Cardiac septum (tissue), 1 donor: ENCODE results near the gene UPK2. TPM values are rescaled to one million over a fixed set of nuclear protein-coding genes. Genes with fewer than 3 reads are reported as not detected.

Experiments used
- DNase-seq: peaks from one replicate; pipeline ENCODE4 v3.0.0-alpha.2; 2020; ENCODE audit warnings: low spot score
- intact Hi-C: fragments of 100-400 bp; cut with DNase I; formaldehyde crosslinking; loops from one replicate; pipeline ENCODE4 v1.14.0; 2022
- total RNA-seq: library from RNA; stranded (reverse); fragmentation: NEBNext Ultra II Directional; extraction: Animal tissue kit (Norgen Biotek cat#: 25700); gene quantifications from one replicate; pipeline ENCODE4 v1.2.1, GENCODE V29; 2021
- donor health status: DM: no; HTN: no; CAD: no.

UPK2 gene
- total RNA-seq, 1 donor from 2014 or later: not detected

- intact Hi-C loops: no loop called here
- DNase-seq: peak; percentile 70
Observed at GRCh38 chr11:118916842-118917388, 39.2 kb upstream of the UPK2 start.

DNA sequence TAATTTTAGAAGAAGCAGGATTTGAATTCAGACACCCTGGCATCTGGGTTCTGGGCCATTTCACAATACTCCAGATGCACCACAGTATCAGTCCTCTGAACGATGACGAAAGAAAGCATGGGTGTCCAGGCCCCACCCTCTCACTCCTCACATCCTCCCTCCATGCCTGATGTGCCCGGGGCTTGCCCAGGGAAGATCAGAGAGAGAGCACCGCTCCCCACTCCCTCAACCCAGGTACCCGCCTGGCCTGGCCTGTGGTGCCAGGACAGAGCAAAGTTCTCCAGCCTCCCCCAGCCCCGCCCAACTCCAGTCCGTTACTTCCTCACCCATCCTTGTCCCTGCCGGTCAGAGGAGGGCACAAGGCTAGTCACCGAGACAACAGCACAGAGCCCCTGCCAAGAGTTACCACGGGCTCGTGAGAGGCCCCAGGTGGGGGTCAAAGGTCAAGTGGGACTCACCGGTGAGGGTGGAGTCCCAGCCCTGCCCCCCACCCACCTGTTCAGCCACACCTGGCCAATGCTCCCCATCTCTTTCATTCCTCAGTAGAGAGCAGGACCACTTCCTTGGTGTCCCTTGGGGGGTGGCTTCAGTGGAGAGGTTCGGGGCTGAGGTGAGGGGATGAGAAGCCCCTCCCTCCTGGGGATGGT lies 38.5 kb upstream of the UPK2 start:
- intact Hi-C loops: no loop called here
- no peak for DNase-seq

- intact Hi-C loops: no loop called here
- no peak for DNase-seq
Observed at GRCh38 chr11:118918128-118918685, 37.9 kb upstream of the UPK2 start.

- no peak for DNase-seq
Observed at GRCh38 chr11:118918686-118919280, 37.3 kb upstream of the UPK2 start.

GRCh38 chr11:118921121-118921928 lies 34.8 kb upstream of the UPK2 start:
- intact Hi-C loops: no loop called here
- DNase-seq: no peak

More at GRCh38 chr11:118918686-118919280, 37.3 kb upstream of the UPK2 start:
- intact Hi-C loops: no loop called here

- intact Hi-C loops: no loop called here
- DNase-seq: peak; percentile 88
Observed at GRCh38 chr11:118921929-118922744, 34.0 kb upstream of the UPK2 start.

- DNase-seq: no peak
- intact Hi-C loops: no loop called here
Observed at GRCh38 chr11:118922745-118923627, 33.1 kb upstream of the UPK2 start.

DNA sequence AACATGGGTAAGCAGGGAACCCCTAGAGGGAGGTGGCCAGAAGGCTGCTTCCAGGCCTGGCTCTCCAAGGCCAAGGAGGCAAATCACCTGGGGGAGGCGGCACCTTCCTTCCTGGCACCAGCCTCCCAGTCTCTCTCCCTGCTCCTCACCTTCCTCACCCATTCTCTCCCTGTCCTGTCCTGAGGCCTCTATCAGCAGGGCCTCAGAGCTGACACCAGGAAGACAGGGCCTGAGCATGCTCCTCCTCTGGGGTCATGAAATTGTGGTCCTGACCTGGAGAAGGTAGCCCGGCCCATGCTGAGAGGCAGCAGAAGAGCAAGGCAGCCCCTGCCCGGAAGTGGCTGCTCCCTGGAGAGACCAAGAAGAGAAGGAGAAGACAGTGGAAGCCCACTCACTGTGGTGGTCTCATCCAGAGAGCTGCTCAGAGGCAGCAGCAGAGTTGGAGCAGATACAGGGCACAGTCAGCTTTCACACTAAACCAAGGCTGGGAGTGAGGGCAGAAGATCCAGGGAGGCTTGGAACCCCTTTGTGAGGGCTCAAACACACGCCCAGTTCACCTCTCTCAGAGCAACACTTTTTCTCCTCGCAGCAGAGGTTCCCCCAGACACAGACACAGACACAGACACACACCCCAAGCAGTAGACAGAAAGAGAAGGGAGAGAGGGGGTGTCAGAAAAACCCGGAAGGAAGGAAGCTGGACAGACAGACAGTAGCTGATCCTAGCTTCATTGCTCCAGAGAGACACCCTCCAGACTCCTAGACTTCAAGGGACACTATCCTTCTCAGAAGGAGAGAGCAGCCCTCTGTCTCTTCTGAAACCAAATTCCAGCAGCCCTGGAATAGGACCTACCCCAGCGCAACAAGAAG lies 32.1 kb upstream of the UPK2 start:
- no peak for DNase-seq
- intact Hi-C loops: no loop called here

DNA sequence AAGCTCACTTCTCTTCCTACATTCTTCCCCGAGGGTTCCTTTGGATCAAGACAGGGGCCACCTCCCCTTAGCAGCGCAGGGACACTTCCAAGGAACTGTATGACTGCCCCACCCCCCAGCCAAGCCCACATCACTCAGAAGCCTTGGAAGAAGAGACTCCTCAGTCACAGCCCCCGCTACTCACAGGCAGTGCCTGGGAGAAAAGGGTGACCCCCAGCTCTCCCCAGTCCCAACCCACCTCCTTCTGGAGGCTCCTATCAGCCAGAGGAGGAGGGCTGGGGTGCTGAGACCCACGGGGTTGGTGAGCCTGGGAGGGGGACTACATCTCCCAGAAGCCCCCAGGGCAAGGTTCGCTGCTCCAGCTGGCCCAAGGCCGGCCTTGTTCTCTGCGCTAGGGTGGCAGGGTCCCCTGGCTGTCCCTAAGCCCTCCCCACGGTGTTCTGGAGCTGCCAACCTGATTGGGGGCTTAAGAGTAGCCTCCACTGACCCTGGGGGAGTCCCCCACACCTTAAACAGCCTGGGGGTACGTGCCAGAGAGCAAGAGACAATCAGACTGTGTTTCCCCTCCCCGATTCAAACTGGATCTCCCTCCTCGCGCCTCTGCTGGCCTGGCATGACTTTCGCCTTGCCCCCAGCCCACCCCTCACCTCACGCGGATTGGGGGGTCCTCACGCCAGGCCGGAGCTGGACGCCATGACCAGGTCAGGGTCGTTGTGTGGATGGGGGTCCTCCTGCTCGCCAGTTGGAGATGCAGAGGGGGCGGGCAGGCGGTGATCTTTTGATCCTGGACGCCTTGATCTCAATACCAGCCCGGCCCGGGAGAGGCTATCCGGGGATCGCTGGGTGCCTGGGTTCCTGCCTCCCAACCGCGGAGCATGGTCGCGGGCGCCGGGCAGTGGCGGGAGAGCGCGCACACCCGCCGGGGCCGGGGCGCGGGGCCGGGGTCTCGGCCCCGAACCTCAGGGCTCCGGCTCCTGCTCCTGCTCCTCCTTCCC lies 31.2 kb upstream of the UPK2 start:
- no peak for DNase-seq
- intact Hi-C loops: no loop called here

DNA sequence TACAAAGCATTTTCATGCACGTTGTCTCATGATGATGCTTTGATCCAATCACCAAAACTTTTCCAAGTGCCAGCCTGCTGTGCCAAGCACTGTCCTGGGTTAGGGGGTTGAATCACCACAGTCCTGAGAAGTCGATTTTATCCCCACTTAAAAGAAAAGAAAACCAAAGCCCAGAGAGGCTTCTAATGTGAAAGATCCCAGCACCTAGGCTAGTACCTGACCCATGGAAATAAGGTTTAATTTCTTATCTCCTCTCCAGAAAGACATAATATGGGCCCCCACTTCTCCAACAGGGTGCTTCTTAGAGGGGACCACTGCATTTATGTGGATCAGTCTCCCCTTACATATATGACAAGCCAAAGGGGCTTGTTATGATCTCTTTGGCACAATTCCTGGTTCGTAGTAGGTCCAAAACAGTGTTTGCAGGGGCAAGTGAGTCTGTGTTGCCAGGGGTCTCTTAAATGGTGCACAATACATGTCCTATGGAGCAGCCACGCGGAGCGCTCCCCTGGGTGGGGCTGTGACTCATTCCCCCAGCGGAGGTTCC lies 28.5 kb upstream of the UPK2 start:
- no peak for DNase-seq
- intact Hi-C loops: loop anchor here (1.0 kb wide), 3 partner anchors 20 to 237 kb away; partner anchors contain the start of gene DDX6

- peak; percentile 95 for DNase-seq
- intact Hi-C loops: loop anchor here (1.0 kb wide), 3 partner anchors 21 to 238 kb away; partner anchors contain the start of gene DDX6
Observed at GRCh38 chr11:118928101-118928869, 27.8 kb upstream of the UPK2 start.

DNA sequence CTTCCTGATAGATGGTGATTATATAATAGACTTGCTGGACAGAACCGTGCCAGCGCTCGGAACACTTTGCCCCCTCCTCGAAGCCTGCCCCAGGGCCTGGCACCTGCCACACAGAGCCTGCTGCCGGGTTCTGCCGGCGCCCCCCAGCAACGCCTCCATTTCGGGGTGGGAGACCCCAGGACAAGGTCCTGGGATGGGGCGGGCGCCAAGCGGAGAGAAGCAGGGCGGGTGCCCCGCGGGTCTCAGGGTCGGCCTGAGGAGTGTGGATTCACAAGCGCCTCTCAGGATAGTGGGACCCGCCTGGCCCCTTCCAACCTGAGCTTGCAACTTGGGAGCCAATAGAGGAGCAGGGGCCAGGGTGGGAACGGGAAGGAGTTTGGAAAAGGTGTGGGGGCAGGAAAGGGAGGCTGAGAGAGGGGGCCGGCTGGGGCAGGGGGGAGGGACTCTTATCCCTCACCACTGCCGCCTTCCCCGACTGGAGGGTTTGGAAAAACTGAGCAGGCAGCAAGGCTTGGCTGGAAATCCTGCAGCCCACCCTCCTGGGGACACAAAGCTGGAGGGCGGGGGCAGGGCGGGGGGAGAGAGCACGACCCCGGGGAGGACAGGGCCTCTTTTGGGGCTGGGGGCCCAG lies 27.1 kb upstream of the UPK2 start:
- intact Hi-C loops: loop anchor here (1.0 kb wide), 3 partner anchors 22 to 239 kb away; partner anchors contain the start of gene DDX6
- DNase-seq: no peak

- intact Hi-C loops: loop anchor here (2.0 kb wide), 1 partner anchor 27 kb away; the partner anchor contains the start of gene UPK2
- DNase-seq: peak; percentile 89
Observed at GRCh38 chr11:118929501-118930093, 26.5 kb upstream of the UPK2 start.
